Kidney epithelial cell (primary cell): ENCODE data around the gene SIK3. TPM values are rescaled to one million over a fixed set of nuclear protein-coding genes. Genes with fewer than 3 reads are reported as not detected.

Experiments
- DNase-seq: peaks from one replicate; pipeline ENCODE4 v3.0.0-alpha.2; 2010; ENCODE audit warnings: low read depth
- H3K27me3 ChIP-seq: 2 replicates; pipeline ENCODE4 v1.6.0; 2011; ENCODE audit warnings: low read length; ENCODE audit not compliant: control insufficient read depth, insufficient read depth
- H3K36me3 ChIP-seq: 2 replicates; pipeline ENCODE4 v1.5.1; 2011; ENCODE audit warnings: low read length; ENCODE audit not compliant: control insufficient read depth, insufficient read depth
- H3K4me3 ChIP-seq: 2 replicates; pipeline ENCODE4 v1.5.1; 2011; ENCODE audit warnings: low read depth, mild to moderate bottlenecking, control low read depth, low read length
- CTCF ChIP-seq: IDR thresholded peaks from 2 replicates; pipeline ENCODE4 v1.5.1; 2011; ENCODE audit warnings: mild to moderate bottlenecking, moderate library complexity, low read length, control low read depth, inconsistent platforms; ENCODE audit not compliant: insufficient read depth, poor library complexity, severe bottlenecking
- total RNA-seq: library from RNA; depleted of rRNA; stranded (reverse); fragments of >200 nt; gene quantifications from 2 replicates; pipeline ENCODE4 v1.2.3, GENCODE V29; 2015

SIK3 gene
- total RNA-seq, 1 donor from 2014 or later: 12.9 TPM

GRCh38 chr11:116851626-116852025 lies 246.6 kb downstream of the SIK3 start:
- DNase-seq: no peak
- Histone ChIP-seq H3K36me3 (peaks cover 1% of the 10 kb centered on the region), H3K4me3 (no peak overlapping the region), H3K27me3 (no peaks in the 10 kb centered on the region)
- TF ChIP-seq CTCF: no peak

- TF ChIP-seq CTCF: no peak
- Histone ChIP-seq H3K27me3 (no peaks in the 10 kb centered on the region), H3K36me3 (peaks cover 3% of the 10 kb centered on the region), H3K4me3 (no peak overlapping the region)
- DNase-seq: no peak
Observed at GRCh38 chr11:116849486-116849885, 248.7 kb downstream of the SIK3 start.

- no peak overlapping the region for H3K4me3 ChIP-seq
- H3K36me3 ChIP-seq: peaks cover 3% of the 10 kb centered on the region
- TF ChIP-seq CTCF: no peak
- DNase-seq: no peak
- H3K27me3 ChIP-seq: no peaks in the 10 kb centered on the region
Observed at GRCh38 chr11:116849060-116849459, 249.2 kb downstream of the SIK3 start.

GRCh38 chr11:116847612-116848011 lies 250.6 kb downstream of the SIK3 start:
- no peak for DNase-seq
- no peaks in the 10 kb centered on the region for H3K27me3 ChIP-seq
- H3K36me3 ChIP-seq: peaks cover 3% of the 10 kb centered on the region
- no peak for TF ChIP-seq CTCF
- H3K4me3 ChIP-seq: no peak overlapping the region

- no peak for TF ChIP-seq CTCF
- DNase-seq: no peak
- Histone ChIP-seq H3K4me3 (no peak overlapping the region), H3K27me3 (no peaks in the 10 kb centered on the region), H3K36me3 (peaks cover 3% of the 10 kb centered on the region)
Observed at GRCh38 chr11:116844722-116845121, 253.5 kb downstream of the SIK3 start.

- no peak for DNase-seq
- H3K36me3 ChIP-seq: peaks cover 3% of the 10 kb centered on the region
- no peaks in the 10 kb centered on the region for H3K27me3 ChIP-seq
- no peak overlapping the region for H3K4me3 ChIP-seq
- TF ChIP-seq CTCF: no peak
Observed at GRCh38 chr11:116843661-116844060, 254.6 kb downstream of the SIK3 start.
